ENCODE results near the gene KHDC4.

KHDC4 gene

GRCh38 chr1:155919801-155920200 lies 14.4 kb downstream of the KHDC4 start:
- no peak for TF ChIP-seq ZNF624 (tag by site-specific recombination; IDR thresholded peaks at IDR 0.05)
- no peak for TF ChIP-seq ZNF366 (tag by site-specific recombination; conservative IDR thresholded peaks at IDR 0.05)
- no peak for TF ChIP-seq ZNF692 (tag by site-specific recombination; IDR thresholded peaks at IDR 0.05)
- TF ChIP-seq GLI4 (tag by site-specific recombination; IDR thresholded peaks at IDR 0.05) = no peak
- TF ChIP-seq ZNF510 (tag by site-specific recombination; IDR thresholded peaks at IDR 0.05; ENCODE audit: insufficient replicate concordance) = no peak
- TF ChIP-seq ZNF76 (tag by site-specific recombination; IDR thresholded peaks at IDR 0.05; ENCODE audit: borderline replicate concordance, low read depth) = no peak
- TF ChIP-seq KLF16 (tag by site-specific recombination; IDR thresholded peaks at IDR 0.05) = no peak
- TF ChIP-seq ZNF571 (tag by site-specific recombination; IDR thresholded peaks at IDR 0.05) = no peak
- Histone ChIP-seq H3K9me3 (ENCODE audit: control insufficient read depth, insufficient read depth, low read depth, low read length) (no peaks in the 10 kb centered on the region), H3K4me1 (ENCODE audit: control insufficient read depth, insufficient read depth, low read length) (no peaks in the 10 kb centered on the region), H3K27ac (ENCODE audit: extremely low read depth, low read depth, low read length) (no peak overlapping the region), H3K36me3 (ENCODE audit: control insufficient read depth in 2 of 2, insufficient read depth in 1 of 2, low read length in 2 of 2) (peaks cover 92 to 99% of the 10 kb centered on the region in 2 experiments), H3K4me3 (ENCODE audit: low read depth, low read length) (no peak overlapping the region)
- ChIA-PET CTCF (no interaction called here), POLR2A (interaction anchor here (1.4 kb wide), 1 partner anchor 14 kb away, joined by 3 read pairs; the partner anchor contains the start of gene KHDC4)

GRCh38 chr1:155918660-155919059 lies 15.6 kb downstream of the KHDC4 start:
- H3K9me3 ChIP-seq (ENCODE audit: control insufficient read depth, insufficient read depth, low read depth, low read length) = no peaks in the 10 kb centered on the region
- H3K4me3 ChIP-seq (ENCODE audit: low read depth, low read length) = no peak overlapping the region
- no peak overlapping the region for H3K27ac ChIP-seq (ENCODE audit: extremely low read depth, low read depth, low read length)
- TF ChIP-seq ZBTB7A (tag by site-specific recombination; IDR thresholded peaks at IDR 0.05; ENCODE audit: low read depth) (no peak), SP7 (tag by site-specific recombination; IDR thresholded peaks at IDR 0.05) (no peak), ZNF664 (tag by site-specific recombination; IDR thresholded peaks at IDR 0.05) (peak; percentile 90), ZNF121 (tag by site-specific recombination; IDR thresholded peaks at IDR 0.05) (peak; percentile 80), ZNF629 (tag by site-specific recombination; IDR thresholded peaks at IDR 0.05) (0 out of 2 replicates have a peak, but pooled peaks have one; percentile 10)
- TF ChIP-seq, protein P1, sequence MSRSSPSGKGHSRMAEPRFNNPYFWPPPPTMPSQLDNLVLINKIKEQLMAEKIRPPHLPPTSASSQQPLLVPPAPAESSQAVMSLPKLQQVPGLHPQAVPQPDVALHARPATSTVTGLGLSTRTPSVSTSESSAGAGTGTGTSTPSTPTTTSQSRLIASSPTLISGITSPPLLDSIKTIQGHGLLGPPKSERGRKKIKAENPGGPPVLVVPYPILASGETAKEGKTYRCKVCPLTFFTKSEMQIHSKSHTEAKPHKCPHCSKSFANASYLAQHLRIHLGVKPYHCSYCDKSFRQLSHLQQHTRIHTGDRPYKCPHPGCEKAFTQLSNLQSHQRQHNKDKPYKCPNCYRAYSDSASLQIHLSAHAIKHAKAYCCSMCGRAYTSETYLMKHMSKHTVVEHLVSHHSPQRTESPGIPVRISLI (tag by site-specific recombination; IDR thresholded peaks at IDR 0.05) = peak; percentile 80; the same call in 1 of the 2 replicates
- ChIA-PET POLR2A (interaction anchor here (0.6 to 1.4 kb wide), 5 partner anchors 16 to 190 kb away, joined by 3 to 9 read pairs (median 7); partner anchors contain the start of gene KHDC4), CTCF (interaction anchor here (0.5 kb wide), 1 partner anchor 154 kb away, joined by 3 read pairs; no protein-coding TSS in a partner anchor)
- H3K36me3 ChIP-seq (ENCODE audit: control insufficient read depth in 2 of 2, insufficient read depth in 1 of 2, low read length in 2 of 2) = peaks cover 90 to 99% of the 10 kb centered on the region in 2 experiments
- no peaks in the 10 kb centered on the region for H3K4me1 ChIP-seq (ENCODE audit: control insufficient read depth, insufficient read depth, low read length)

- Histone ChIP-seq H3K27ac (ENCODE audit: extremely low read depth, low read depth, low read length) (no peak overlapping the region), H3K4me3 (ENCODE audit: low read depth, low read length) (no peak overlapping the region), H3K36me3 (ENCODE audit: control insufficient read depth in 2 of 2, insufficient read depth in 1 of 2, low read length in 2 of 2) (peaks cover 75 to 86% of the 10 kb centered on the region in 2 experiments), H3K9me3 (ENCODE audit: control insufficient read depth, insufficient read depth, low read depth, low read length) (no peaks in the 10 kb centered on the region), H3K4me1 (ENCODE audit: control insufficient read depth, insufficient read depth, low read length) (no peaks in the 10 kb centered on the region)
- POLR2A ChIA-PET = interaction anchor here (1.0 to 2.5 kb wide), 2 partner anchors 16 to 18 kb away, joined by 3 to 9 read pairs; no protein-coding TSS in a partner anchor
- CTCF ChIA-PET = interaction anchor here (0.6 kb wide), 1 partner anchor 687 kb away, joined by 3 read pairs; no protein-coding TSS in a partner anchor
- TF ChIP-seq, protein P1 (tag by site-specific recombination; IDR thresholded peaks at IDR 0.05) = peak; percentile 95
- TF ChIP-seq ZNF629 (tag by site-specific recombination; IDR thresholded peaks at IDR 0.05) = no peak
- peak; percentile 95 for TF ChIP-seq PRDM1 (tag by site-specific recombination; IDR thresholded peaks at IDR 0.05)
- TF ChIP-seq ZNF354C (tag by site-specific recombination; IDR thresholded peaks at IDR 0.05; ENCODE audit: borderline replicate concordance, low read depth) = no peak
- TF ChIP-seq ZNF513 (tag by site-specific recombination; IDR thresholded peaks at IDR 0.05) = peak; percentile 53
- peak; percentile 50; the same call in 1 of the 2 replicates for TF ChIP-seq ZNF366 (tag by site-specific recombination; conservative IDR thresholded peaks at IDR 0.05)
- peak; percentile 42; the same call in 1 of the 2 replicates for TF ChIP-seq ZNF558 (tag by site-specific recombination; IDR thresholded peaks at IDR 0.05)
- TF ChIP-seq, protein P2, sequence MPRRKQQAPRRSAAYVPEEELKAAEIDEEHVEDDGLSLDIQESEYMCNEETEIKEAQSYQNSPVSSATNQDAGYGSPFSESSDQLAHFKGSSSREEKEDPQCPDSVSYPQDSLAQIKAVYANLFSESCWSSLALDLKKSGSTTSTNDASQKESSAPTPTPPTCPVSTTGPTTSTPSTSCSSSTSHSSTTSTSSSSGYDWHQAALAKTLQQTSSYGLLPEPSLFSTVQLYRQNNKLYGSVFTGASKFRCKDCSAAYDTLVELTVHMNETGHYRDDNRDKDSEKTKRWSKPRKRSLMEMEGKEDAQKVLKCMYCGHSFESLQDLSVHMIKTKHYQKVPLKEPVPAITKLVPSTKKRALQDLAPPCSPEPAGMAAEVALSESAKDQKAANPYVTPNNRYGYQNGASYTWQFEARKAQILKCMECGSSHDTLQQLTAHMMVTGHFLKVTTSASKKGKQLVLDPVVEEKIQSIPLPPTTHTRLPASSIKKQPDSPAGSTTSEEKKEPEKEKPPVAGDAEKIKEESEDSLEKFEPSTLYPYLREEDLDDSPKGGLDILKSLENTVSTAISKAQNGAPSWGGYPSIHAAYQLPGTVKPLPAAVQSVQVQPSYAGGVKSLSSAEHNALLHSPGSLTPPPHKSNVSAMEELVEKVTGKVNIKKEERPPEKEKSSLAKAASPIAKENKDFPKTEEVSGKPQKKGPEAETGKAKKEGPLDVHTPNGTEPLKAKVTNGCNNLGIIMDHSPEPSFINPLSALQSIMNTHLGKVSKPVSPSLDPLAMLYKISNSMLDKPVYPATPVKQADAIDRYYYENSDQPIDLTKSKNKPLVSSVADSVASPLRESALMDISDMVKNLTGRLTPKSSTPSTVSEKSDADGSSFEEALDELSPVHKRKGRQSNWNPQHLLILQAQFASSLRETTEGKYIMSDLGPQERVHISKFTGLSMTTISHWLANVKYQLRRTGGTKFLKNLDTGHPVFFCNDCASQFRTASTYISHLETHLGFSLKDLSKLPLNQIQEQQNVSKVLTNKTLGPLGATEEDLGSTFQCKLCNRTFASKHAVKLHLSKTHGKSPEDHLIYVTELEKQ (tag by site-specific recombination; IDR thresholded peaks at IDR 0.05; ENCODE audit: borderline replicate concordance) = no peak
- TF ChIP-seq BCL11A (tag by site-specific recombination; IDR thresholded peaks at IDR 0.05; ENCODE audit: low read depth) = 0 out of 2 replicates have a peak, but pooled peaks have one; percentile 39
These were observed 20.1 kb downstream of the KHDC4 start for GRCh38 chr1:155913969-155914757.

Measured in HEK293 (cell line).